HepG2 (cell line): ENCODE measurements around the gene MED25. TPM values are rescaled to one million over a fixed set of nuclear protein-coding genes. Genes with fewer than 3 reads are reported as not detected.

Experiments
- CENPT ChIP-seq: sonication (generic); formaldehyde crosslinking; IDR thresholded peaks from 2 replicates; pipeline ENCODE4 v1.8.0; 2022; ENCODE audit warnings: low read depth, mild to moderate bottlenecking, moderate library complexity, missing genetic modification reagents
- HHEX ChIP-seq: IDR thresholded peaks from 2 replicates; pipeline ENCODE4 v1.6.1; 2016; ENCODE audit warnings: control low read depth
- MTF1 ChIP-seq: sonication (generic); formaldehyde crosslinking; IDR thresholded peaks from 2 replicates; pipeline ENCODE4 v1.5.0; 2020; ENCODE audit warnings: missing genetic modification reagents
- NAIF1 ChIP-seq: sonication (generic); formaldehyde crosslinking; IDR thresholded peaks from 2 replicates; pipeline ENCODE4 v1.5.0; 2020; ENCODE audit warnings: mild to moderate bottlenecking, missing genetic modification reagents, borderline replicate concordance
- NFIC ChIP-seq: IDR thresholded peaks from 2 replicates; pipeline ENCODE4 v1.6.1; 2012; ENCODE audit warnings: mild to moderate bottlenecking, low read length, inconsistent platforms
- NPAS2 ChIP-seq: sonication (generic); formaldehyde crosslinking; IDR thresholded peaks from 2 replicates; pipeline ENCODE4 v1.8.0; 2022; ENCODE audit warnings: mild to moderate bottlenecking, missing genetic modification reagents, borderline replicate concordance
- NR2F6 ChIP-seq, 2 experiments: IDR thresholded peaks; 2 replicates each; pipeline ENCODE4 v1.6.1; 2016; ENCODE audit warnings: antibody characterized with exemption in 1 of 2, mild to moderate bottlenecking in 1 of 2
- PTBP1 ChIP-seq: fragments of 200-400 bp; formaldehyde crosslinking; IDR thresholded peaks from 2 replicates; pipeline ENCODE4 v1.6.1; 2018; ENCODE audit warnings: low read length, low read depth; ENCODE audit not compliant: poor library complexity, severe bottlenecking
- RXRA ChIP-seq: sonication (generic); formaldehyde crosslinking; IDR thresholded peaks from 2 replicates; pipeline ENCODE4 v1.5.1; 2020; ENCODE audit warnings: missing genetic modification reagents
- SMAD3 ChIP-seq: sonication (generic); formaldehyde crosslinking; IDR thresholded peaks from 2 replicates; pipeline ENCODE4 v1.4.0; 2020; ENCODE audit warnings: missing genetic modification reagents
- SOX5 ChIP-seq: IDR thresholded peaks from 2 replicates; pipeline ENCODE4 v1.6.1; 2016; ENCODE audit warnings: borderline replicate concordance
- SOX6 ChIP-seq, 2 experiments: fragments of 450-650 bp in 1 of 2; sonication (generic) in 1 of 2; formaldehyde crosslinking in 1 of 2; IDR thresholded peaks; 2 replicates each; pipeline versions ENCODE4 v1.4.0 to v1.6.1; 2017 to 2020; ENCODE audit warnings: antibody characterized with exemption in 1 of 2, mild to moderate bottlenecking in 1 of 2, missing genetic modification reagents in 1 of 2
- ZFP41 ChIP-seq: sonication (generic); formaldehyde crosslinking; IDR thresholded peaks from 2 replicates; pipeline ENCODE4 v1.4.0; 2020; ENCODE audit warnings: mild to moderate bottlenecking, missing genetic modification reagents, borderline replicate concordance
- ZFP62 ChIP-seq: sonication (generic); formaldehyde crosslinking; IDR thresholded peaks from 2 replicates; pipeline ENCODE4 v1.4.0; 2020; ENCODE audit warnings: missing genetic modification reagents
- ZNF20 ChIP-seq: sonication (generic); formaldehyde crosslinking; IDR thresholded peaks from 2 replicates; pipeline ENCODE4 v1.4.0; 2020; ENCODE audit warnings: mild to moderate bottlenecking, moderate library complexity, missing genetic modification reagents
- ZNF766 ChIP-seq: sonication (generic); formaldehyde crosslinking; IDR thresholded peaks from 2 replicates; pipeline ENCODE4 v1.5.0; 2020; ENCODE audit warnings: missing genetic modification reagents, borderline replicate concordance
- ZNF816 ChIP-seq: sonication (generic); formaldehyde crosslinking; IDR thresholded peaks from 2 replicates; pipeline ENCODE4 v1.8.0; 2022; ENCODE audit warnings: missing genetic modification reagents, mild to moderate bottlenecking, borderline replicate concordance
- ZSCAN12 ChIP-seq: sonication (generic); formaldehyde crosslinking; IDR thresholded peaks from 2 replicates; pipeline ENCODE4 v1.9.0; 2021; ENCODE audit warnings: mild to moderate bottlenecking, missing genetic modification reagents
- ZZZ3 ChIP-seq: sonication (generic); formaldehyde crosslinking; IDR thresholded peaks from 2 replicates; pipeline ENCODE4 v1.4.0; 2020; ENCODE audit warnings: missing genetic modification reagents, mild to moderate bottlenecking, borderline replicate concordance
- polyA plus RNA-seq, 8 experiments: library from polyadenylated mRNA; depleted of rRNA in 3 of 8; stranded (reverse) in 7 of 8; unstranded in 1 of 8; fragments of >200 nt; fragmentation: Illumina TruSeq in 4 of 8; extraction: Trizol in 4 of 8; gene quantifications; 2 replicates each; pipeline versions ENCODE4 v1.2.1 to v1.2.3, GENCODE V29; 2011 to 2016; ENCODE audit warnings: low read depth in 4 of 8, missing spikeins in 1 of 8, mixed read lengths in 1 of 8; ENCODE audit not compliant: insufficient read depth in 1 of 8
- total RNA-seq, 5 experiments: library from RNA; depleted of rRNA; stranded (reverse); fragments of >200 nt; fragmentation: Illumina TruSeq; extraction: Trizol; gene quantifications; 2 replicates each; pipeline ENCODE4 v1.2.3, GENCODE V29; 2016; ENCODE audit warnings: low read depth in 1 of 5
- TF ChIP-seq, protein P1 (sequence below): sonication (generic); formaldehyde crosslinking; IDR thresholded peaks from 2 replicates; pipeline ENCODE4 v1.5.0; 2020; ENCODE audit warnings: missing genetic modification reagents, mild to moderate bottlenecking, borderline replicate concordance
- TF ChIP-seq, protein P2 (sequence below): sonication (generic); formaldehyde crosslinking; IDR thresholded peaks from 2 replicates; pipeline ENCODE4 v1.5.0; 2020; ENCODE audit warnings: missing genetic modification reagents
- TF ChIP-seq, protein P3 (sequence below): sonication (generic); formaldehyde crosslinking; IDR thresholded peaks from 2 replicates; pipeline ENCODE4 v1.9.0; 2022; ENCODE audit warnings: low read depth, missing genetic modification reagents
- TF ChIP-seq, protein P4 (sequence below): sonication (generic); formaldehyde crosslinking; IDR thresholded peaks from 2 replicates; pipeline ENCODE4 v1.5.0; 2020; ENCODE audit warnings: missing genetic modification reagents

Gene MED25
- total and polyA plus RNA-seq, 2 of the 13 experiments (the other 11 are each of a cell fraction or from before 2014, with no cell fraction given): 11.1 to 15.1 TPM

DNA sequence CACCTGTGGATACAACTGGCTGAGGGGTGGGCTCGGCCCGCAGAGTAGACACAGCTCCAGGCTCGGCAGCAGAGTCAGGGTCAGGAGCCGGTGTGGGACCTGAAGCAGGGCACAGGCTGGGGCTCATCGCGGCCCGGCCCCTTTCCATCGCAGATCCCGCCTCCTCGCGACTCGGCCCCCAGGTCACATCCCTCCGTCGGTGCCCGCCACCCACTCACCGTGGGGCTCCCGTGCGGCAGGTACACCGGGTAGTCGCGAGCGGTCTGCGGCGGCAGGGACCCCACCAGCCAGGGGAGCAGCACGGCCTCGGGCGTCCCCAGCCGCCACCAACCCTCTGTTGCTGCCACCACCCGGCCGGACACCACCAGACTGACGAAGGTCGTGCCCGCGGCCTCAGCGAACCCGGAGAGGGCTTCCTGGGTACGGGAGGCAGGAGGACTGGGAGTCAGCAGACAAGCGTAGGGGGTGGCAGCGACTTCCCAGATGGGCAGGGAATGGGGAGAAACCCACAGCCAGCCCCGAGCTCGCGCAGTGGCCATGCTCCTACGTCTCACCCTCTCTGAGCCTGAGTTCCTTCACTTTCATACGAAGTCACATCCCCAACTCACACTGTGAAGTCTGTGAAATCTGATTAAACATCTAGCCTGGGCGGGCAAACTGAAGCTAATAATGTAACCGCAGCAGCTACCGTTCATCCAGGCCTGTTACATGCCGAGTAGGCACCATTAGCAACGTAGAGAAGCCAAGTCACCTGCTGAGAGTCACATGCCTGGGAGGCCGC, 8.7 kb upstream of the MED25 start (continued):
- no peak for TF ChIP-seq ZFP62 (CRISPR knock-in tag)
- no peak for TF ChIP-seq NR2F6 (IDR thresholded peaks at IDR 0.05)
- TF ChIP-seq NR2F6 (CRISPR knock-in tag; IDR thresholded peaks at IDR 0.05): peak; percentile 53
- no peak for TF ChIP-seq ZNF20
- TF ChIP-seq NPAS2 (CRISPR knock-in tag): no peak
- TF ChIP-seq, protein P1, sequence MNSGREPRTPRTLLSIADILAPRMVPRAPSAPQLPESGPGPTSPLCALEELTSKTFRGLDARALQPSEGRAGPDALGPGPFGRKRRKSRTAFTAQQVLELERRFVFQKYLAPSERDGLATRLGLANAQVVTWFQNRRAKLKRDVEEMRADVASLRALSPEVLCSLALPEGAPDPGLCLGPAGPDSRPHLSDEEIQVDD (CRISPR knock-in tag): no peak
- peak; percentile 41; the same call in 1 of the 2 replicates for TF ChIP-seq RXRA (CRISPR knock-in tag)
- no peak for TF ChIP-seq NFIC
- TF ChIP-seq, protein P2, sequence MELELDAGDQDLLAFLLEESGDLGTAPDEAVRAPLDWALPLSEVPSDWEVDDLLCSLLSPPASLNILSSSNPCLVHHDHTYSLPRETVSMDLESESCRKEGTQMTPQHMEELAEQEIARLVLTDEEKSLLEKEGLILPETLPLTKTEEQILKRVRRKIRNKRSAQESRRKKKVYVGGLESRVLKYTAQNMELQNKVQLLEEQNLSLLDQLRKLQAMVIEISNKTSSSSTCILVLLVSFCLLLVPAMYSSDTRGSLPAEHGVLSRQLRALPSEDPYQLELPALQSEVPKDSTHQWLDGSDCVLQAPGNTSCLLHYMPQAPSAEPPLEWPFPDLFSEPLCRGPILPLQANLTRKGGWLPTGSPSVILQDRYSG (CRISPR knock-in tag): no peak
- no peak for TF ChIP-seq SOX5 (CRISPR knock-in tag)
- TF ChIP-seq NAIF1 (CRISPR knock-in tag): no peak
- TF ChIP-seq ZSCAN12 (CRISPR knock-in tag): no peak
- TF ChIP-seq, protein P3, sequence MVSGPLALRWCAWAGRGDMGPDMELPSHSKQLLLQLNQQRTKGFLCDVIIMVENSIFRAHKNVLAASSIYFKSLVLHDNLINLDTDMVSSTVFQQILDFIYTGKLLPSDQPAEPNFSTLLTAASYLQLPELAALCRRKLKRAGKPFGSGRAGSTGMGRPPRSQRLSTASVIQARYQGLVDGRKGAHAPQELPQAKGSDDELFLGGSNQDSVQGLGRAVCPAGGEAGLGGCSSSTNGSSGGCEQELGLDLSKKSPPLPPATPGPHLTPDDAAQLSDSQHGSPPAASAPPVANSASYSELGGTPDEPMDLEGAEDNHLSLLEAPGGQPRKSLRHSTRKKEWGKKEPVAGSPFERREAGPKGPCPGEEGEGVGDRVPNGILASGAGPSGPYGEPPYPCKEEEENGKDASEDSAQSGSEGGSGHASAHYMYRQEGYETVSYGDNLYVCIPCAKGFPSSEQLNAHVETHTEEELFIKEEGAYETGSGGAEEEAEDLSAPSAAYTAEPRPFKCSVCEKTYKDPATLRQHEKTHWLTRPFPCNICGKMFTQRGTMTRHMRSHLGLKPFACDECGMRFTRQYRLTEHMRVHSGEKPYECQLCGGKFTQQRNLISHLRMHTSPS (CRISPR knock-in tag): 0 out of 2 replicates have a peak, but pooled peaks have one; percentile 46
- TF ChIP-seq ZNF816 (CRISPR knock-in tag): no peak
- TF ChIP-seq HHEX (CRISPR knock-in tag): no peak
- no peak for TF ChIP-seq SOX6 (IDR thresholded peaks at IDR 0.05)
- no peak; the same call in 1 of the 2 replicates for TF ChIP-seq SOX6 (CRISPR knock-in tag; IDR thresholded peaks at IDR 0.05)
- no peak for TF ChIP-seq ZNF766 (CRISPR knock-in tag)
- TF ChIP-seq PTBP1: no peak
- TF ChIP-seq ZFP41 (CRISPR knock-in tag): peak; percentile 91; the same call in 1 of the 2 replicates
- no peak for TF ChIP-seq ZZZ3 (CRISPR knock-in tag)
- TF ChIP-seq MTF1 (CRISPR knock-in tag): no peak
- TF ChIP-seq SMAD3 (CRISPR knock-in tag): no peak
- TF ChIP-seq, protein P4, sequence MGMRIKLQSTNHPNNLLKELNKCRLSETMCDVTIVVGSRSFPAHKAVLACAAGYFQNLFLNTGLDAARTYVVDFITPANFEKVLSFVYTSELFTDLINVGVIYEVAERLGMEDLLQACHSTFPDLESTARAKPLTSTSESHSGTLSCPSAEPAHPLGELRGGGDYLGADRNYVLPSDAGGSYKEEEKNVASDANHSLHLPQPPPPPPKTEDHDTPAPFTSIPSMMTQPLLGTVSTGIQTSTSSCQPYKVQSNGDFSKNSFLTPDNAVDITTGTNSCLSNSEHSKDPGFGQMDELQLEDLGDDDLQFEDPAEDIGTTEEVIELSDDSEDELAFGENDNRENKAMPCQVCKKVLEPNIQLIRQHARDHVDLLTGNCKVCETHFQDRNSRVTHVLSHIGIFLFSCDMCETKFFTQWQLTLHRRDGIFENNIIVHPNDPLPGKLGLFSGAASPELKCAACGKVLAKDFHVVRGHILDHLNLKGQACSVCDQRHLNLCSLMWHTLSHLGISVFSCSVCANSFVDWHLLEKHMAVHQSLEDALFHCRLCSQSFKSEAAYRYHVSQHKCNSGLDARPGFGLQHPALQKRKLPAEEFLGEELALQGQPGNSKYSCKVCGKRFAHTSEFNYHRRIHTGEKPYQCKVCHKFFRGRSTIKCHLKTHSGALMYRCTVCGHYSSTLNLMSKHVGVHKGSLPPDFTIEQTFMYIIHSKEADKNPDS: no peak
- no peak; the same call in 1 of the 2 replicates for TF ChIP-seq CENPT
